ENCODE results near the gene ZCCHC12.
"Not testable (repeated sequence)": the region's sequence is repeated elsewhere in the genome, so short reads cannot be mapped to it uniquely, and the experiment has no call there.

The ZCCHC12 gene

DNA sequence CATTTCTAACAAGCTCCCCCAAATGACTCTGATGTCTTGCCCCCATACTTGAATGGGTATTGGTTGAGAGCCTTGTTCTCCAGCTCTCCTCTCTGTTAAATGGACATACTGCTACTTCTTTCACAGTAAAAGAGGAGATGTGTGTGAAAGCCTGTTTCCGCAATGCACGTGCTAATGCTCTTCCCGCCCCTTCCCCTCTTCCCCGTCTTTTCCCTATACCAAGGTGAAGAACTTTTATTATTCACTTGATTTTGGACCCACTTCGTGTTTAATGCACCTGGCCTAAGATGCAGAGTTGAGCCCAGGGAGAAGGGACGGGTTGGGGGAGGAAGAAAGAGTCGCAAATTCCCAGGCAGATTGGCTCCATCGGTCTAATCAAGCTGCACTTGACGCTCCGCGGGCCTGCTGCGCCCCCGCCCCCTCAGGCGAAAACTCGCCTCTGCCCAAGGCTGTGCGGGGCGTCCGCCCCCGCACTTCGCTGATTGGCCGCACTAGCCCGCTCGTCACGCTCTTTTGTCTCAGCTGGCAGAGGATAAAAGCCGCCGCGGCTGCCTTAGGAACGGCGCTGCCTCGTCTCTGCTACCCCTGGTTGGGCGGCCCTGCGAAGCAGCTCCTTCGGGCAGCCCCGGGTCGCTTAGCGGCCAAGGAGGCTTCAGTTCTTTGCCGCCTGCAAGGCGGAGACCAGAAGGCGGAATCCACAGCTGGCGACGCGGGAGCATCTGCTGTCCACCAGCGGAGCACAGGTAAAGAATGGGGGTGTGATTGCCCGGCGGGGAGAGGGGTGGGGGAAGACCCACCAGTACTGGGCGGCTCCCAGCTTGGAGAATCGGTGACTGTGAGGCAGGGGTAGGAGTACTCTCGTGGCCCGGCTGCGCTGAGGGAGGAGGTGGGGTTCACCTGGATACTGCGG is at the start of gene ZCCHC12:
TSS of gene ZCCHC12 (plus strand) at position 562 of the 910 bp plus-strand sequence. CDS start 1,421 bp downstream, outside the sequence.
- peak; percentile 75 for ATAC-seq
- no peaks in the 10 kb centered on the region for H3K36me3 Mint-ChIP-seq
- peaks cover 30% of the 10 kb centered on the region for H3K4me1 Mint-ChIP-seq
- H3K9me3 Mint-ChIP-seq: no peaks in the 10 kb centered on the region
- peak within 1 kb of the TSS; percentile 86 for H3K4me3 Mint-ChIP-seq
- H3K27me3 Mint-ChIP-seq: peaks cover 49% of the 10 kb centered on the region
- peak within 1 kb of the TSS; percentile 71 for H3K27ac Mint-ChIP-seq

DNA sequence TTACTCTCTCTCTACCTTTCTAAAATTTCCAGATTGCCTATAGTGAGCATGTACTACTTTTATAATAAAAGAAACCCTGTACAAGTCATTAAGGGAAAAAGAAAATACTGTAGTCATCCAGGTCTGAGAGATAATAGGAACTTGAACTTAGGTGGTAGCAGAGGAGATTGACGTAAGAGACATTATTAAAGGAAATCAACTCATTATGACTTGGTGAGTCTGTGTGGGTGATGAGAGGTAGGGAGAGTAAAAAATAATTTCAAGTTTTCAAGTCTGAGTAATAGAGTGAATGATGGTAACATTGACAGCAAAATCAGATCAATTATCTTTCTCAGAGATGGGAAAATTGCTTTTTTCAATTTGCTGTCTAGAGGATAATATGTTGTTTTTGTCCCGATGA is 44.0 kb upstream of the ZCCHC12 start:
- H3K36me3 Mint-ChIP-seq: peaks cover 29% of the 10 kb centered on the region
- ATAC-seq: no peak
- H3K4me3 Mint-ChIP-seq: no peak overlapping the region
- H3K4me1 Mint-ChIP-seq: no peaks in the 10 kb centered on the region
- no peaks in the 10 kb centered on the region for H3K9me3 Mint-ChIP-seq
- H3K27ac Mint-ChIP-seq: no peak overlapping the region
- H3K27me3 Mint-ChIP-seq: no peaks in the 10 kb centered on the region

DNA sequence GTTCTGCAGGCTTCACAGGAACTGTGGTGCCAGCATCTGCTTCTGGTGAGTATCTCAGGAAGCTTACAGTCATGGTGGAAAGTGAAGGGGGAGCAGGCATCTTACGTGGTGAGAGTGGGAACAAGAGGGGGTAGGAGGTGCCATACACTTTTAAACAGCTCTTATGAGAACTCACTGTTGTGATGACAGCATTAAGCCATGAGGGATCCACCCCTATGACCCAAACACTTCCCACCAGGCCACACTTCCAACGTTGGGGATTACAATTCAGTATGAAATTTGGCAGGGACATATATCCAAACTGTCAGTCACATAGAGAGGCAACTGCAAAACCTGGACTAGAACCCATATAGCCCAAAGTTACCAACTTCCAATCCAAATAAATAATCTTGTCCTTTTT is 43.1 kb upstream of the ZCCHC12 start:
- no peaks in the 10 kb centered on the region for H3K27me3 Mint-ChIP-seq

DNA sequence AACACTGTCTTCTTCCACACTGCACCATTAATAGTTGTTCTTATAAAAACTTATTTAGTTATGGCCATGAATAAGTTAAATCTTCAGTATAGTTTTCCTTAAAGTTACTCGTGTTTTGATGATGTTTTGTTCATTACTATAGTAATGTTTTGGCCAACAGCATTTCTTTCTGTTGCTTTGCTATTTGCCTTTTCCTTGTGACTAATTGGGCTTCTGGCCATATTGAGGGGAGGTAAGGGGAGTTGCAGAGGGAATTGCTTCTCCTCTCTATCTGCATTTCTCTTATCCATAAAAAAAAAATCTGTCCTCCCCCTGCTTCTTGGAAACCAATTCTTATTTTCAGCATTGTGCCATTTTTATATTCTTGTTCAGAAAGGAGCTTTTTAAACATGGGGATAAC is 42.7 kb upstream of the ZCCHC12 start:
- no peak overlapping the region for H3K4me3 Mint-ChIP-seq
- H3K9me3 Mint-ChIP-seq: no peaks in the 10 kb centered on the region
- no peaks in the 10 kb centered on the region for H3K4me1 Mint-ChIP-seq
- no peak for ATAC-seq
- peaks cover 25% of the 10 kb centered on the region for H3K36me3 Mint-ChIP-seq
- H3K27ac Mint-ChIP-seq: no peak overlapping the region
- H3K27me3 Mint-ChIP-seq: no peaks in the 10 kb centered on the region

More for the DNA sequence above, 43.1 kb upstream of the ZCCHC12 start:
- no peak for ATAC-seq
- Mint-ChIP-seq H3K27ac (no peak overlapping the region), H3K9me3 (no peaks in the 10 kb centered on the region), H3K36me3 (peaks cover 29% of the 10 kb centered on the region), H3K4me1 (no peaks in the 10 kb centered on the region), H3K4me3 (no peak overlapping the region)

DNA sequence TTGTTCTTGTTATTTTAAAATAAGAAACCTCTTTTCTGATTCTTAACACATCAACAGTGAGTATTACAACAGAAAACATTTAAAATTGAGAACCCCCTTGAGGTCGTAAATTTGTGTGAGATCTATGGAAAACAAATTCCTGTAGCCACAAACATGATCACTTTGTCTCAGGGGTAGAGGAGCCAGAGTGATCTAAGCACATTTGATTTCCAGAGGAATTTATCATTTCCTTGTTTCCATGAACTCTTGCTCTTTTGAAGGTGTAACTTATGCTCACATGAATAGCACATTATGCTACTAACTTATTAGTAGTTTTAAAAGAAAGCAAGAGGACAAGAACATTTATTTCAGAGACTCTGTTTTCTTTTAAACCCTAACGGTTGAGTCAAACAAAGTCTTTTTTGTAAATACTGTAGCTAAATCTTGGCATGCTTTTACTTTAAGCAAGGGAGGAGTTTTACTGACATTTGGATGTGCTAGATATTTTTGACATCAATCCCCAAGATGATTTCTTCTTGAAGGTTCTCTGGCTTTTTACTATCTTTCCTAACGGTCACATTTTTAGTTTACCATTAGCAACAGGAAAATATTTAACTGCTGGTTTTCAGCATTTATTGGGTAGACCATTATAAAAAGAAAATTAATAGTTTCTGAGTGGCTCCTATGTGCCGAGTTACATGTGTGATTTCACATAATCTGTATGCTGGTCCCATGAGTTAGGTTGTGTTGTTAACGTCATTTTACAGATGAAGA is 27.9 kb upstream of the ZCCHC12 start:
- ATAC-seq: no peak
- H3K4me3 Mint-ChIP-seq: no peak overlapping the region
- H3K9me3 Mint-ChIP-seq: no peaks in the 10 kb centered on the region
- no peak overlapping the region for H3K27ac Mint-ChIP-seq
- H3K27me3 Mint-ChIP-seq: no peaks in the 10 kb centered on the region
- no peaks in the 10 kb centered on the region for H3K4me1 Mint-ChIP-seq
- peaks cover 15% of the 10 kb centered on the region for H3K36me3 Mint-ChIP-seq

DNA sequence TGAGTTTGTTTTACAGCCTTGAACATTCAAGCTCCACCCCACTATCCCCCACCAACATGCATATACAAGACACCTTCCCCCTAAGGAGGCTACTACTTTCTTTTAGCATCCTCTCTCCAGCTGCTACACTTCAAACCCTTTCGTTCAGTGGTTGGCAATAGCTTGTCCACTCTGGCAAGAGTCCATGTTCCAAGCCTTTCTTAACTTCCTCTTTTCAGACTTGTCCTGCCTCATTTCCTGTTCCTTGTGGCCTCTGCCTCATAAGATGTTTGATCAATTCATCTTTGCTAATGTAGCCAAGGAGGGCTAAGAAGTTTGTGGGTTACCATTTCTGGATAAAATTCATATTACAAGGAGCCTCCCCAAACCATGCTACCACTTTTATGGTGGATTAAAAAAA is 20.8 kb upstream of the ZCCHC12 start:
- Mint-ChIP-seq H3K4me1 (peaks cover 5% of the 10 kb centered on the region), H3K27me3 (no peaks in the 10 kb centered on the region), H3K4me3 (no peak overlapping the region), H3K9me3 (no peaks in the 10 kb centered on the region), H3K36me3 (no peaks in the 10 kb centered on the region), H3K27ac (no peak overlapping the region)
- no peak for ATAC-seq

DNA sequence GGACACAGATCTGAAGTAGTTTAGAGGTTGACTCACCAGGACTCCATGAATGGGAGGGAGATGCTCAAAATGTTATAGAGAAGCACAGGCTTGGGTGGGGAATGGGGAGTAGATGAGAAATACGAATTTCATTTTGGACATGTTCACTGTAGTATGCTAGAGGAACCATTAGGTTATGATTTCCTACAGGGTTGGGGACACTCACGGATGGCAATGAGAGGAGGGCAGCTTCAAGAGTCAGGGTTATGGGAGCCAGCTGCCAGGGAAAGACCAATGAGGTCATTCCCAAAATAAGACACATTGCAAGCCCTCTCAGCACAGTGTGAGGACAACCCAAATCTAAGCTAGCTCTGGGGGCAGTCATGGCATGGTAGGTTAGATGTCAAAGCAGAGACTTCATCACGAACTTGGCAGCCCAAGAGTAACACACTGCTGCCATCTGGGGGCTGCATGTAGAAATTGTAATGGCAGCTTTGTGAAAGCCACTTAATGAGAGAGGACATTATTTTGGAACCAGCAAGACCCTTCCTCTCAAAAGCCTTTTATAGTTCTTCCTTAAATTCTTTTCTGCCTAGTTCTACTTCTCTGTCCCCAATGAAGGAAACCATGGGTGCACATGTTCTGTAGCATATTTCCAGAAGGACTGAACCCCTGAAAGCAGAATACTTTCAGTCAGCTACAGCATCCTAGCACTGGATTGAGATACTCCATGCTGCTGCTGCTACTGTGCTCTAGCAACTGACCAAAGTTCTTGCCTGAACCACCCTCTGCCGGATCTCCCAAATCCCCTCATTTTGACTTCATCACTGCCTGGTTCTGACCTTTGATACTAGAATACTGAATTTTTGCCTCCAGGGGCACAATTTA is 16.2 kb upstream of the ZCCHC12 start:
- no peaks in the 10 kb centered on the region for H3K9me3 Mint-ChIP-seq
- no peak overlapping the region for H3K4me3 Mint-ChIP-seq
- H3K36me3 Mint-ChIP-seq: no peaks in the 10 kb centered on the region
- peaks cover 5% of the 10 kb centered on the region for H3K4me1 Mint-ChIP-seq
- H3K27ac Mint-ChIP-seq: no peak overlapping the region
- peak; percentile 54 for ATAC-seq
- no peaks in the 10 kb centered on the region for H3K27me3 Mint-ChIP-seq

DNA sequence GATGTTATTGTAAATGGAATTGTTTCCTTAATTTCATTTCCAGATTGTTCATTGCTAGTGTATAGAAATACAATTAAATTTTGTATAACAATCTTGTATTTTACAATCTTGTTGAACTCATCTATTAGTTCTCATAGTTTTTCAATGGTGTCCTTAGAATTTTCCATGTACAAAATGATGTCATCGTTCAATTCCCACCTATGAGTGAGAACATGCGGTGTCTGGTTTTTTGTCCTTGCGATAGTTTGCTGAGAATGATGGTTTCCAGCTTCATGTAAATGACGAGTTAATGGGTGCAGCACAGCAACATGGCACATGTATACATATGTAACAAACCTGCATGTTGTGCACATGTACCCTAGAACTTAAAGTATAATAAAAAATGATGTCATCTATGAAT is 6.4 kb upstream of the ZCCHC12 start:
- ATAC-seq, H3K4me1 Mint-ChIP-seq, H3K27ac Mint-ChIP-seq, H3K4me3 Mint-ChIP-seq, H3K27me3 Mint-ChIP-seq, H3K36me3 Mint-ChIP-seq, H3K9me3 Mint-ChIP-seq: not testable (repeated sequence)

DNA sequence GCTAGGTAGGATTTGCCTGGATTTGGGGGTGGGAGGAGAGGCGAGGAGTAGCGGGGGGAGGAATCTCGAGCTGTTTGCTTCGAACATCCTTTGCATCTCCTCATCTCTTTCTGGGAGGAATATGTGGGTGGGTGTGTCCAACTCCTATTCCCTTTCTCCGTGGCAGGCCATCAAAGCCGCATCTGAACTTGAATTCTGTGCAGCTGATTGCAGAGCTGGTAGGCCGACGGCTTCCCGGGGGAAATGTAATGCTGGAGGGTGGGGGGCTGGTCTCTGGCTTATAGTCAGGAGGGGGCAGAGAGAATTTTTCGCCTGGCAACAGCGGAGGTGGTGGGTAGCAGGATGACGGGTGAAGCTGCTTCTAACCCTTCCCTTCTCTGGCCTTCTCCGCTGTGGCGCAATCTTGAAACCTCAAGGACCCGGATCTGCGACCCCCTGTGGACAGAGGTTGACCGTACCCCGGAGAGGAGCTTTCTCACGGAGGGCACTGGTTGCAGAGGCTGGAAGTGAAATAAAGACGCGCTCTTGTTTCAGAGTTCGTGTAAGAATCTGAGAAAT is 628 bp downstream of the ZCCHC12 start:
- peaks cover 30% of the 10 kb centered on the region for H3K4me1 Mint-ChIP-seq
- H3K27me3 Mint-ChIP-seq: peaks cover 56% of the 10 kb centered on the region
- H3K27ac Mint-ChIP-seq: peak overlapping the region; percentile 71
- H3K4me3 Mint-ChIP-seq: peak overlapping the region; percentile 86
- no peaks in the 10 kb centered on the region for H3K36me3 Mint-ChIP-seq
- H3K9me3 Mint-ChIP-seq: no peaks in the 10 kb centered on the region
- ATAC-seq: no peak

DNA sequence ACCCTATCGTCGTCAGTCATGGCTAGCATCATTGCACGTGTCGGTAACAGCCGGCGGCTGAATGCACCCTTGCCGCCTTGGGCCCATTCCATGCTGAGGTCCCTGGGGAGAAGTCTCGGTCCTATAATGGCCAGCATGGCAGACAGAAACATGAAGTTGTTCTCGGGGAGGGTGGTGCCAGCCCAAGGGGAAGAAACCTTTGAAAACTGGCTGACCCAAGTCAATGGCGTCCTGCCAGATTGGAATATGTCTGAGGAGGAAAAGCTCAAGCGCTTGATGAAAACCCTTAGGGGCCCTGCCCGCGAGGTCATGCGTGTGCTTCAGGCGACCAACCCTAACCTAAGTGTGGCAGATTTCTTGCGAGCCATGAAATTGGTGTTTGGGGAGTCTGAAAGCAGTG is 1.6 kb downstream of the ZCCHC12 start:
- ATAC-seq: no peak
- Mint-ChIP-seq H3K27me3 (peaks cover 64% of the 10 kb centered on the region), H3K9me3 (no peaks in the 10 kb centered on the region), H3K4me3 (no peak overlapping the region), H3K27ac (no peak overlapping the region), H3K36me3 (no peaks in the 10 kb centered on the region), H3K4me1 (peaks cover 30% of the 10 kb centered on the region)

DNA sequence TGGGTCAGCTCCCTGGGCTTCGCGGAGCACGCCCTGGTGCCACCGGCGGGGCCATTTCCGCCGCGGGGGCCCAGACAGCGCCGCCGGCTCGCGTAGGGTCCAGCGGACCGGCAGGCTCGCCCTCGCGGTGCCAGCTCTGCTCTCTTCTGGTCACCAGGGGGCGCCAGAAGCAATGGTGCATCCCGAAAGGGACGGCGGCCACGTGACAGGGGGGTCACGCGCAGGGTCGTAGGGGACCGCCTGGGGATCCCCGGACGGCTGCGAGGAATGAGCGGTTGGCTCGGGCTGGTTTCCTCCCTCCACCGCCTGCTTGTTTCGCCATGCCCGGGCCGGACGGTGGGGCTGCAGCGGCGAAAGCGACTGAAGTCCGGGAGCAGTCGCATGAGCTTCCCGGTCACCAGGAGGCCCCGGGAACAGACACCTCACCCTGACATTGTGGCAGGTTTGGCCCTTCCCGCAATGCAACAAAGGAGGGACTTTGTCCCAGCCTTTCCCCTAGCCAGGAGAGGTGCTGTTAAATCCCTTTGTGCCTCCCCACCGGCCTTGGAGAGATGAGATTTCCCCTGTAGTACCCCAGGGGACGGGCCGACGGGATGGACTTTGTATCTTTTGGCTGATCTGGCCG is 15.8 kb downstream of the ZCCHC12 start:
- Mint-ChIP-seq H3K4me1 (no peaks in the 10 kb centered on the region), H3K27me3 (no peaks in the 10 kb centered on the region), H3K27ac (no peak overlapping the region), H3K4me3 (peak overlapping the region; percentile 70), H3K36me3 (no peaks in the 10 kb centered on the region), H3K9me3 (no peaks in the 10 kb centered on the region)
- ATAC-seq: peak; percentile 83

DNA sequence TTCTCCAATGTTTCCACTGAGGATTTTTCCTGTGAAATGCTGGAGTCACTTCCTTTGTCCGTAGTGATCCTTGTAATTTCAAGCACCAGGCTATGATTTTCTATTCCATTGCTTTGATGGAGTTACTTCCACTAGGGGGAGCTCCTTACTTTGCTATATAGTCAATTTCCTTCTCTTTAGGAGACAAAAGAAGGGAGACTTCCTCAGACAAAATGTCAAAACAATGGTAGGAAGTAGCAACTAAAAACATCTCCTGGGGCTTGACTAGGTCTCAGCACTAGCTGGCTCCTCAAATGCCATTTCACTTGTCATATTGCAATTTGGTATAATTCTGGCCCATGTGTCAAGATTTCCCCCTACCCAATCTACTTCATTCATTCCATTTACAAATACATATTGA is 24.1 kb downstream of the ZCCHC12 start:
- Mint-ChIP-seq H3K36me3 (no peaks in the 10 kb centered on the region), H3K27ac (no peak overlapping the region), H3K4me3 (no peak overlapping the region), H3K27me3 (no peaks in the 10 kb centered on the region), H3K4me1 (no peaks in the 10 kb centered on the region), H3K9me3 (no peaks in the 10 kb centered on the region)
- no peak for ATAC-seq

DNA sequence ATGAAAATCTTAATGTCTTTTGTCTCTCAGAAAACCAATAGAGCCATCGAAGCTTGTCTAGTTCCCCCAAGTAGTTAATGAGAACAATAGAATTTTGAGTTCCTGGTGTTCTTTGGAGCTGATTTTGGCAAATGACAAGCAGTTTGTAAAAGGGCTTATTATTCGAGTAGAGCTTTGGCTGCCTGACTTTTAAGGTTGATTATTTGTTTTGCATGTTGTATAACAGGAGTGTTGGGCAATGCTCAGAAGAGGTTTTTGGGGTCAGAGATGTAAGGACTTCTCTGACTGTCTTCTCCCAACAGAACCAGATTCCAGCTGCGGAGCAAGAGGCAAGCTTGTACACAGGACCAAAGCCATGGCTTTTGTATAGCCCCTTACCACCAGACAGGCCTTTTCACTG is 30.0 kb downstream of the ZCCHC12 start:
- ATAC-seq: no peak
- Mint-ChIP-seq H3K4me1 (no peaks in the 10 kb centered on the region), H3K4me3 (no peak overlapping the region), H3K36me3 (no peaks in the 10 kb centered on the region), H3K9me3 (no peaks in the 10 kb centered on the region), H3K27me3 (no peaks in the 10 kb centered on the region), H3K27ac (no peak overlapping the region)

DNA sequence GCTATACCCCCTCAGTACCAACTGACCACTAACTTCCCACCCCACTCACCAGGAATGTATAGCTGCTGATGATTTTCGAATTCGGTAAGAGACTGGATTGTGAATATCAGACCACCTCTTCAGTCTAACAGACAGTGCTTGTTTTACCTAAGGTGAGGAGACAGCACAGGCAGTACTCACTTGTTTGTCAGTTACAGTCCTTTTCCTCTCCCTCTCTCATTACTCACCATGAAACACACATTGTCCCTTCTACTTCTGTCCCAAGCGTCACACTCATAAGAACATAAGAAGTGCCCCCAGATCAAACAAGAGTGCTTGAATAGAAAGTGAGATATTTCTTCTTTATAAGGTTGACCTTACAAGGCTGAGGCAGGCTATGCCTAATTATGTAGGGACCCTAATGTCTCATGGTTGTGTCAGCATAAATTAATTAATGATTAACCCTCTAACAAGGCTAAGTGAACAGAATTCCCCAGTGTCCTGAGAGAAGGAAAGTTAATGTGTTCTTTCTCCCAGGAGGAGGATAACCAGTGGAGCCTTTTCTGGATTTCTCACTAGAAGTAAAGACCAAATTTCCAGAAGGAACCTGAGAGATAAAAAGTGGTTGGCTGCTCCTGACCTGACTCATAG is 32.2 kb downstream of the ZCCHC12 start:
- H3K4me3 Mint-ChIP-seq: no peak overlapping the region
- peaks cover 12% of the 10 kb centered on the region for H3K27me3 Mint-ChIP-seq
- H3K9me3 Mint-ChIP-seq: no peaks in the 10 kb centered on the region
- no peaks in the 10 kb centered on the region for H3K36me3 Mint-ChIP-seq
- no peaks in the 10 kb centered on the region for H3K4me1 Mint-ChIP-seq
- ATAC-seq: no peak
- no peak overlapping the region for H3K27ac Mint-ChIP-seq
